ENCODE measurements around the gene PRAC2. TPM values are rescaled to one million over a fixed set of nuclear protein-coding genes. Genes with fewer than 3 reads are reported as not detected.

The PRAC2 gene
- total RNA-seq, 4 donors from 2014 or later: not detected

DNA sequence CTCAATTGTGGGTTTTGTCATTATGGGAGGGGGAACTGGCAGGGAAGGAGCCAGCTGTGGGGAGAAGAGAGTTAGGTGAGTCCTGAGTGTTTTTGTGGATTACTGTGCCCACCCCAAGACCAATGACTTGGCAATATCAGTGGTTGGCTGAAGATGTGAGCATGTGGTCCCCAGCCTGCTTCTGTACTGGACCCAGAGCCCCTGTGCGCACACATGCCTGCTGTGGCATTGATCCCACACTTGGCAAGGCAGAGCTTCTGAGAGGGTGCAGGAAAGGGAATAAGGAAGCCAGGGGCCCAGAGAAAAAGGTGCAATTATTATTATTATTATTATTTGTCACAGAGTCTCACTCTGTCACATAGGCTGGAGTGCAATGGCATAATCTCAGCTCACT lies 2.0 kb upstream of the PRAC2 start:
- Histone ChIP-seq H3K27ac (no peak overlapping the region), H3K4me1 (peaks cover 40% of the 10 kb centered on the region), H3K9me3 (no peaks in the 10 kb centered on the region), H3K4me3 (no peak overlapping the region), H3K36me3 (no peaks in the 10 kb centered on the region), H3K27me3 (peaks cover 100% of the 10 kb centered on the region)
- no peak for DNase-seq (ENCODE audit: low spot score in 2 of 2)
- no peak for TF ChIP-seq POLR2A (IDR thresholded peaks at IDR 0.05)
- TF ChIP-seq EP300 (IDR thresholded peaks at IDR 0.05): no peak
- no peak for TF ChIP-seq POLR2AphosphoS5 (IDR thresholded peaks at IDR 0.05)
- TF ChIP-seq, protein P1, sequence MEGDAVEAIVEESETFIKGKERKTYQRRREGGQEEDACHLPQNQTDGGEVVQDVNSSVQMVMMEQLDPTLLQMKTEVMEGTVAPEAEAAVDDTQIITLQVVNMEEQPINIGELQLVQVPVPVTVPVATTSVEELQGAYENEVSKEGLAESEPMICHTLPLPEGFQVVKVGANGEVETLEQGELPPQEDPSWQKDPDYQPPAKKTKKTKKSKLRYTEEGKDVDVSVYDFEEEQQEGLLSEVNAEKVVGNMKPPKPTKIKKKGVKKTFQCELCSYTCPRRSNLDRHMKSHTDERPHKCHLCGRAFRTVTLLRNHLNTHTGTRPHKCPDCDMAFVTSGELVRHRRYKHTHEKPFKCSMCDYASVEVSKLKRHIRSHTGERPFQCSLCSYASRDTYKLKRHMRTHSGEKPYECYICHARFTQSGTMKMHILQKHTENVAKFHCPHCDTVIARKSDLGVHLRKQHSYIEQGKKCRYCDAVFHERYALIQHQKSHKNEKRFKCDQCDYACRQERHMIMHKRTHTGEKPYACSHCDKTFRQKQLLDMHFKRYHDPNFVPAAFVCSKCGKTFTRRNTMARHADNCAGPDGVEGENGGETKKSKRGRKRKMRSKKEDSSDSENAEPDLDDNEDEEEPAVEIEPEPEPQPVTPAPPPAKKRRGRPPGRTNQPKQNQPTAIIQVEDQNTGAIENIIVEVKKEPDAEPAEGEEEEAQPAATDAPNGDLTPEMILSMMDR (IDR thresholded peaks at IDR 0.05): no peak
- 83% methylated on average over 1 of the region's 1 CpG for whole genome bisulfite sequencing

DNA sequence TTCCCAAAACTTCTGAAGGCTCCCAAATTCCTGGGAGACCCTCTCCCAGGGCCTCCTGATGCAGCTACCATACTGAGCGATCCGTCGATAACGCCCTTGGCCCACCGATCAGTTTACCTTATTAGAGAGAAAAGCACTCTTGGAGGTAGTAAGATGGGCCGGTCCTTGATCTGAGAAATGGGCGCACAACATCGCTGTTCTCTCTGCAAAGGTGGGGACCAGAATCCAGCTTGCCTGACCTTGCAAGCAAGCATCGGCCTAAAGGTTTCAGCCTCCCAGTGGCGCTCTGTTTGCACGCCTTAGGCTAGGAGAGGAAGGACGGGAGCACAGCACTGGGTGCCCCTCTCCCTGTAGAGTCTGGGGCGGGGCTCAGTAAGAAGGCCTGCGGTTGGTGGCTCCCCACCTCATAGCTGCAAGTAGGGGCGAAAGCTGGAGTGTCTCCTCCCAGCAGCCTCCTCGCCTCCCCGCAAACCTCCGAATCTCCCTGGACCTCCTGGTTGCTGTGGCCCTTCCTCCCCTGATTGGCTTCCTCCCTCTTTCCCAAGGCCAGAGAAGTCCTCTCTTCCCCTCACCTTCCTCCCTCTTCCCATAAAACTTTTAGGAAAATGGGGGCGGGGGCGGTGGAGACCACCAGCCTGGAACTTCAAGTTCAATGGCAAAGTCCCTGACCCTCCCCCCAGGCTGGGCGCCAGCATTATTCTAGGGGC lies 631 bp upstream of the PRAC2 start, which contains the start of gene PRAC1:
Gene PRAC1 (minus strand): TSS at position 318 of the 707 bp plus-strand sequence. CDS start 126 bp downstream, at position 192.
- no peak for DNase-seq (ENCODE audit: low spot score in 2 of 2)
- Histone ChIP-seq H3K27ac (no peak within 1 kb of the TSS), H3K9me3 (no peaks in the 10 kb centered on the region), H3K4me3 (peak within 1 kb of the TSS; percentile 22), H3K27me3 (peaks cover 100% of the 10 kb centered on the region), H3K4me1 (peaks cover 40% of the 10 kb centered on the region), H3K36me3 (no peaks in the 10 kb centered on the region)
- TF ChIP-seq EP300 (IDR thresholded peaks at IDR 0.05): no peak
- no peak for TF ChIP-seq POLR2A (IDR thresholded peaks at IDR 0.05)
- TF ChIP-seq POLR2AphosphoS5 (IDR thresholded peaks at IDR 0.05): no peak
- TF ChIP-seq, protein P1 (IDR thresholded peaks at IDR 0.05): no peak
- WGBS: 6% methylated on average over 15 of the region's 21 CpGs

DNA sequence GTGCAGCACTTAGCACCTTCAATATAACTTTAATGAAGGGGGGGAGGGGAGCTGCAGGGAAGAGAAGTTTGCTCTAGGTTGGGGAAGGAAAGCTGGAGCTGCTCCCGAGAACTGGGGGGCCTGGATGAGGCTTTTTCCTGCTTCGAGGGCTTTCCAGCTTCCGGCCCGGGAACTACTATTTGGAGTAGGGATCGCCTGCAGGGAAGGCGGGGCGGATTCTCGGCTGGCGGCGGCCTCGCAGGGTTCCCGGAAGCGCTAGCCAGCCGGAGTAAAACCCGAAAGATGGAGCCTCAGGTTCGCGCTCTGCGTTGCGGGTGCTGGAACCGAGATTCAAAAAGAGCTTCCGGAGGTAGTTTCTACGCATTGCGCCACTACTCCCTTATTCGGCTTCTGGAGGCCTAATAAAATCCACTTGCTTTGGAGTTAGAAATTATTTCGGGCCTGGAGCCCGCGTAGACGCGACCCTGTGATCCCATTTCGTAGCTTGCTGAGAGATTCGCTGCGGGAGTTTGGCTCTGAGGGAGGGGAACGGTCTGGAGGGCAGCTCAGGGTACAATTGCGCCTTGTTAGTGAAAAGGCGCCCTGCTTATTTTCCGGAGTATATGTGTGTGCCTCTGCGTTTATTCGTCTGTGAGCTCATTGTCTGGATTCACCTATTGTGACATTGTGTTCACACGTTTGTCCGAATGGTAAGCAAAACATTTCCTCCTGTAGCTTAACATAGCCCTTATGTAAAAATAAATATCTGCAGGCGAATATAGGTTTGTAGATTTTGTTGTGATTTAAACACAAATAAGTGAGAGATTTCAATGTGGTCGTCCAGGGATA lies 652 bp downstream of the PRAC2 start:
- Histone ChIP-seq H3K4me1 (peaks cover 43% of the 10 kb centered on the region), H3K4me3 (peak overlapping the region; percentile 22), H3K36me3 (no peaks in the 10 kb centered on the region), H3K27me3 (peaks cover 100% of the 10 kb centered on the region), H3K9me3 (no peaks in the 10 kb centered on the region), H3K27ac (no peak overlapping the region)
- TF ChIP-seq POLR2A (IDR thresholded peaks at IDR 0.05) (no peak), EP300 (IDR thresholded peaks at IDR 0.05) (no peak), POLR2AphosphoS5 (IDR thresholded peaks at IDR 0.05) (no peak)
- TF ChIP-seq, protein P1 (IDR thresholded peaks at IDR 0.05): no peak
- DNase-seq (ENCODE audit: low spot score in 2 of 2): no peak
- WGBS: 16% methylated on average over 36 of the region's 42 CpGs

DNA sequence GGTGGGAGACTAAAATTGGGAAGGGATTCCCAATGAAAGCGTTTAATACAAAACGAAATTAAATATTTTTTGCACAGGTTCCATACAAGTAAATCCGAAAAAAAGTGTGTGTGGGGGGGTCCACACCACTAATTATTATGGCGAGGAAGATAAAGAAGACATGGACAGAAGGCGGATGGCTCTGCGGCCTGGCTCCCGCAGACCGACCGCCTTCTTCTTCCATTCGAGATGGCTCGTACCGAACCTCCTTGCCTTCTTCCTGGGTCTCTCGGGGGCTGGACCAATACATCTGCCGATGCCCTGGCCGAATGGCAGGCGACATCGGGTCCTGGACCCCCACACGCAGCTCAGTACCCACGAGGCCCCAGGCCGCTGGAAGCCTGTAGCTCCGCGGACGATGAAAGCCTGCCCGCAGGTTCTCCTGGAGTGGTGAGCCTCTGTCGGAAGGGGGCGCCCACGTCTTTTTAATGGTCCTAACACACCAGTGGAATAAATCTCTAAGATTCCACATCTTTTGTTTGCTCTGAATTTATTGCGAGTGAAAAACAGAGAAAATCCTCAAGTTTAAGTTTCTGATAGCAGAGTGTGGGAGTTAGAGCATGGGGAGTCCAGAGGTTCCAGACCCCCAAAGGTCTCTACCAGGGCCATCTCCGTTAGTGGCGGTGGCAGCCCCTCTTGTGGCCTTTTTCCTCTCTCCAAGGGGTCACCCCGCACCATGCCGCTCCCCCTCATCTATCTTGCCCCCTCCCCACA lies 1.4 kb downstream of the PRAC2 start:
- Histone ChIP-seq H3K4me1 (peaks cover 43% of the 10 kb centered on the region), H3K36me3 (no peaks in the 10 kb centered on the region), H3K27me3 (peaks cover 100% of the 10 kb centered on the region), H3K4me3 (peak overlapping the region; percentile 2), H3K27ac (no peak overlapping the region), H3K9me3 (no peaks in the 10 kb centered on the region)
- no peak for TF ChIP-seq POLR2A (IDR thresholded peaks at IDR 0.05)
- TF ChIP-seq, protein P1 (IDR thresholded peaks at IDR 0.05): peak; percentile 51 to 63
- WGBS: 9% methylated on average over 32 of the region's 32 CpGs
- DNase-seq (ENCODE audit: low spot score in 2 of 2): peak; percentile 88 to 94

DNA sequence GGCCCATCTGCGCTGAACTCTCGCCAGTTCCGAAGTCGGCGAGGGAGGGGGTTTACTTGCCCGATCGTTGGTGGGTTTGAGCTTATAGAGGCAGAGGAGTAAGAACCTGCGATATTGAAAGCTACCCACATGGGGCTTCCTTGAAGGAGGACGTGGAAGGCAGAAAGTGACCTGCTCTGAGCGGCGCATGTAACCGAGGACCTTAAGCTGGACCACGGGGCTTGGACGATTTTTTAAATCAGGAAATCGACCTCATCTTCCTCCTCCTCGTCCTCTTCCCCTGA lies 2.0 kb downstream of the PRAC2 start:
- H3K36me3 ChIP-seq: no peaks in the 10 kb centered on the region
- no peak for TF ChIP-seq EP300 (IDR thresholded peaks at IDR 0.05)
- TF ChIP-seq POLR2AphosphoS5 (IDR thresholded peaks at IDR 0.05): no peak
- TF ChIP-seq, protein P1 (IDR thresholded peaks at IDR 0.05): no peak
- no peak for TF ChIP-seq POLR2A (IDR thresholded peaks at IDR 0.05)
- 5% methylated on average over 16 of the region's 16 CpGs for WGBS
- DNase-seq (ENCODE audit: low spot score in 2 of 2): no peak
- H3K27ac ChIP-seq: no peak overlapping the region
- peaks cover 40% of the 10 kb centered on the region for H3K4me1 ChIP-seq
- H3K9me3 ChIP-seq: no peaks in the 10 kb centered on the region
- no peak overlapping the region for H3K4me3 ChIP-seq
- H3K27me3 ChIP-seq: peaks cover 100% of the 10 kb centered on the region

Measured in suprapubic skin (tissue), 4 donors.